GM18870 (cell line): ENCODE measurements around the gene SELENOF.
A peak's percentile ranks its signal among the peaks of the same experiment; 100 is the strongest.

Source experiments
- ATAC-seq: cut with Tn5 transposase; IDR thresholded peaks from one replicate; pipeline ENCODE4 v1.9.1; 2021; ENCODE audit warnings: moderate library complexity; ENCODE audit not compliant: unreplicated experiment

Gene SELENOF

DNA sequence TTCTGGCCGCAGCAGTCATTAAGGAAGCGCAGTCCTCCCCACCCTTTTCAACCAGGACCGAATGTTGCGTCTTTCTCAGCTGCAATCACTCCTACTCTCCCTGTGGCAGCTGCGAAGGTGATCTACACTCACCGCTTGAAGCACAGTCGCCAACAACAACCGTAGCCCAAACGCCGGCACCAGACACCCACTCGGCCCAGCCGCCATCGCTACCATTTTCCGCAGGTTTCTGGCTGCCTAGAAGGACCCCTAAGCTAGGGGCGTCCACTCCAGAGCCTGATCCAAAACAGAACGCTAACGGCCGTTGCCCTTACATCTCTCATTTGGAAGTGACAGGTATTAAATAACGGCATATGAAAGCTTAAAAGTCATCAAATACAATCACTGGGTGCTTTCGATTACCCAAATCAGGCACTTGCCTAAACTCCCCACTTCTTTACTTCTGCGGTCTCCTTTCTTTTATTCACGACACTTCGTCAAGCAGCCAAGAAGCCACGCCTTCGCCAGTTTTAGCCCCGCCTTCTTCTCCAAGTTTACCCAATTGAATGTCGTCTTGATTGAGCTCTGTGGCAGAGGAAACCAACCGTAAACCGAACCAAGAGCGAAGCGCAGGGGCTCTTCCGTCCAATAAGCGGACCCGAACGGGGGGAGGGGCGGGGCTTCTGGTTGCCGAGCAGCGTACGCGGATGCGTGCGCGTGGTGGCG, at the start of gene SELENOF:
Gene SELENOF, minus strand, starts transcription at position 231 of the 705 bp plus-strand sequence. Its CDS starts 15 bp downstream, at position 216.
- peak; percentile 86 for ATAC-seq

DNA sequence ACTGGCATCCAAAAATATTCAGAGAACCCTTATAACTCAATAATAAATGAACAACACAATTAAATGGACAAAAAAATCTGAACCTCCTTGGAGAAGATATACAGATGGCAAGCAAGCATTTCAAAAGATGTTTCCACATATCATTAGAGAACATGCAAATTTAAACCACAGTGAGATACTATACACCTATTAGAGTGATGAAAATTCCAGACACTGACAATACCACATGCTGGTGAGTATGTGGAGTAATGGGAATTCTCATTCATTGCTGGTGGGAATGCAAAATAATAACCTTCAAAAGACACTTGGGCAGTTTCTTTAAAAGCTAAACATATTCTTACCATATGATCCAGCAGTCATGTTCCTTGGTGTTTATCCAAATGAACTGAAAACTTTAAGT, 46.6 kb upstream of the SELENOF start:
- ATAC-seq, result no peak

DNA sequence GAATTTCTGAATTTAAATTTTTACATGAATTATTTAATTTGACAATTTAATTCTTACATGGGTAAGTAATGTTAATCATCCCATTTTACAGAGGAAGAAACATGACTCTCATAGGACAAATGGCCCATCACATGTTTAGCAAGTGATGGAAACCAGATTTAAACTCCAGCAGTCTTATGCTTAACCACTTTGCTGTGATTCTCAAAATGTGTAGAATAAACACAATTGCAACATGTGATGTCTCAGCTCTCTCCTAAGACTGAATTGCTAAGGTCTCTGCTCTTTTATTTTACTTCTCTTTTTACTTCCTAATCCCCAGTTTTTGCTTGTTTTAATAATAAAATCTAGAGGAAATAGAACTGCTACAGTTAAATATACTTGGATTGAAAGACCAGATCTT, 43.3 kb upstream of the SELENOF start:
- no peak for ATAC-seq

DNA sequence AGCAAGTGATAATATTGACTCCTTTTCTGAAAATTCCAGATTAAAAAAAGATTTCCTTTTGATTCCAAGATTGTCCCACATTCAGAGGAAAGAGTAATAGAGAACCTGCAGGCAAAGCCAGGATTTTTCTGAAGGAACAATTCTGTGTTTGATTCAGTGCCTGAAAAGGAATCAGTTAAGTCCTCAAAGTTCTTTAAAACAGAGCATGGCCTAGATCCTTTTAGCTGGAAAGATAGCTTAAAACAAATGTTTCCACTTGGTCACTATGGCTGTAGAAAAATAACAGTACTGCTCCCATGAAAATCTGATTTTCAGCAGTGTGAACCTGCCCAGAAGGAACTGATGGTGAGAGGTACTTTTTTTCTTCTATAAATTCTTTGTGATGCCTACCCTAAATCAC, 42.3 kb upstream of the SELENOF start:
- ATAC-seq, result no peak

DNA sequence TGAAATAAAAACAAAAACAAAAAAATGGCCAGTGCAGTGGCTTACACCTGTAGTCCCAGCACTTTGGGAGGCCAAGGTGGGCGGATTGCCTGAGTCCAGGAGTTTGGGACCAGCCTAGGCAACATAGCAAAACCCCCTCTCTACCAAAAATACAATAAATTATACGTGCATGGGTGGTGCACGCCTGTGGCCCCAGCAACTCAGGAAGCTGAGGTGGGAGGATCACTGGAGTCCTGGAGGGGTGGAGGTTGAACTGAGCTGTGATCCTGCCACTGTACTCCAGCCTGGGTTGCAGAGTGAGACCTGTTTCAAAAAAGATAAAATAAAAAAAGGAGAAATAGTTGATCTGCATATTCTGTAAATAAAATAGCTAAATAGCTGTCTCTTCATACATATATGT, 41.8 kb upstream of the SELENOF start:
- ATAC-seq, result no peak

DNA sequence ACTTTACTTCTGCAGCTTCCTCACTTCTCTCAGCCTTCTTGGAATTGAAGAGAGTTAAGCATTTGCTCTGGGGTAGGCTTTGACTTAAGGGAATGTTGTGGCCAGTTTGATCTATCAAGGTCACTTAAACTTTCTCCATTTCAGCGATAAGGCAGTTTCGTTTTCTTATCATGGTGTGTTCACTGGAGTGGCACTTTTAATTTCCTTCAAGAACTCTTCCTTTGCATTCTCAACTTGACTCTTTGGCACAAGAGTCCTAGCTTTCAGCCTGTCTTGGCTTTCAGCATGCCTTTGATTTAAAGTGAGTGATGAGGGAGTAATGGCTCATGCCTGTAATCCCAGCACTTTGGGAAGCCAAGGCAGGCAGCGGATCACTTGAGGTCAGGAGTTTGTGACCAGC, 39.2 kb upstream of the SELENOF start:
- ATAC-seq, result no peak

DNA sequence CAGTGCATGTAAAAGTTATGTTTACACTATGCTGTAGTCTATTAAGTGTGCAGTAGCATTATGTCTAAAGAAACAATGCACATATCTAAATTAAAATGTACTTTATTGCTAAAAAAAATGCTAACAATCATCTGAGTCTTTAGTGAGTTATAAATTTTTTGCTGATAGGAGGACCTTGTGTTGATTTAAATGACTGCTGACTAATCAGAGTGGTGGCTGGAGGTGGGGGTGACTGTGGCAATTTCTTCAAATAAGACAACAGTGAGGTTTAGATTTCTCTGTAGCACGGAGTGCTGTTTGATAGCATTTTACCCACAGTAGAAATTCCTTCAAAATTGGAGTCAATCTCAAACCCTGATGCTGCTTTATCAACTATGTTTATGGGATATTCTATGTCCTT, 37.5 kb upstream of the SELENOF start:
- no peak for ATAC-seq

DNA sequence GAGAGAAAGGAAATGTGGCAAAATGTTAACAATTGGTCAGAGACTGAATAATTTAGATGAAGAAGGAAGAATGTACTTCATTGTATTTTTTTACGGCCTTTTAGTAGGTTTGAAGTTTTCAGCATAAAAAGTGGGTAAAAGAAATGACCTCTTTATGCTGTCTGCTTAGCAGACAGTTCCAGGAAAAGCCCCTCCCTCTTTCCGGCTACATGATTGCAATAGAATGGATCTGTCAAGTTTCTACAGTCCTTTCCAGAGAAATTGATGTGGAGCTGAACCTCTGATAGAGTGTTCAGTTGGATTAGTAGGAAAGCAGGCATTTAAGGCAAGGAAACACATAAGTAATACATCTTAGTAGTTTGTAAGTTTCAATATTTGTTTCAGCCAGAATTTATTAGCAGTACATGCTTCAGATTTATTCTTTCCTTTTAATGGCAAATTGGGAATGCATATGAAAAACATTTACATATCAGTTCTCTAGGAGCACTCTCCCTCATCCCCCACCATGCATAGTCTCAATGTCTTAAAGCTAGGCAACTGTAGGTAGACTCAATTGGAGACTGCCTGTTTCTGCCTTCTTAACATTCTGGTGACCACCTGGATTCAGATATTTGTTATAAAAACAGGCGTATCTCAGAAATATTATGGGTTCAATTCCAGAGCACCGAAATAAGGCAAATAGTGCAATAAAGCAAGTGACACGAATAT, 36.9 kb upstream of the SELENOF start:
- ATAC-seq, result no peak

DNA sequence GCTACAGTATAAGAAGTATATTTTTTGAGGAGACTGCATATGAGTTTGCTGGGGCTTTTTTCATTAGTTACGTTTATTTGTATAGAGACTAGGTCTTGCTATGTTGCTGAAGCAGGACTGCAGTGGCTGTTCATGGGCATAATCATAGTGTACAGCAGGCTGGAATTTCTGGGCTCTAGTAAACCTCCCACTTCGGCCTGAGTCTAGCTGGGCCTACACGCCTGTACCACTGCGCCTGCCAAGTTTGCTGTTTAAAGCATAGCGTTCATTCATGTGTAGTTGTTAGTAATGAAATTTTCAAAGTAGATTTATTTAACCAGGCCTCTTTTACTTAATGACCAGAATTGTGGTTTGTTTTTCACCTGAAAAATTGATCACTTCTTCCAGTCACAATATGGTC, 34.3 kb upstream of the SELENOF start:
- ATAC-seq, result no peak

DNA sequence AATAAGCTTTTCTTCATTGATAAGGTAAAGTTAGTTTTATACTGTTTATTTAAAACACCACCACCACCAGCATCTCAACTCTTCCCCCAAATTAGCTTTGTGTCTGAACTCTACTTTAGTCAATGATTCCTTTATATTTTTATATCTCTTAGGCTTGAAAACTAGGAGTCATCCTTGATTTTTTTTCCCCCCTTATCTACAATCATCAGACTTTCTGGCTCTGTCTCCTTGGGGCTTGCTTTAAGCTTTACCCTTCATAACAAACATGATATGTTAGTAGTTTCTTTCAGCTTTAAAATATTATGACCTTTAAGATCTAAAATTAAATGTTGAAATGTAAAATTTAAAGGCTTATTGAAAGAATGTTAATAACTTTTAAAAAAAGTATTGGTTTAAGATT, 28.8 kb upstream of the SELENOF start:
- no peak for ATAC-seq

DNA sequence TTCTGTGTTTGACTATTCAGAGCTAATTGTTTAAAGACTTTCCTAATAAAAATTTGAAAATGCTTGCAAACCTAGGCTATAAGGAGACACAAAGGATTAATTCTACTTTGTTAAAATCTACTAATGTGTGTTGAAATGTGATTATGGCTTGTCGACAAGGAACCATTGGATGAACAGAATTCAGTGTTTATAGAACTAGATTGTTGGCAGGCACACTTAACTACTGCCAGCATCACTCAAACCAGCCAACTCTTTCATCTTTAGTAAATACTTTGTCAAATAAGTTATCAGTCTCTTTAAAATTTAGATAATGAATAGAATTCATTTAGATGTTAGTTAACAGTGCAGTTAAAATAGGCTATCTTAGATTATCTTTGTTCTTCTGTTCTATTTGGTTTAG, 28.1 kb upstream of the SELENOF start:
- ATAC-seq, result no peak

DNA sequence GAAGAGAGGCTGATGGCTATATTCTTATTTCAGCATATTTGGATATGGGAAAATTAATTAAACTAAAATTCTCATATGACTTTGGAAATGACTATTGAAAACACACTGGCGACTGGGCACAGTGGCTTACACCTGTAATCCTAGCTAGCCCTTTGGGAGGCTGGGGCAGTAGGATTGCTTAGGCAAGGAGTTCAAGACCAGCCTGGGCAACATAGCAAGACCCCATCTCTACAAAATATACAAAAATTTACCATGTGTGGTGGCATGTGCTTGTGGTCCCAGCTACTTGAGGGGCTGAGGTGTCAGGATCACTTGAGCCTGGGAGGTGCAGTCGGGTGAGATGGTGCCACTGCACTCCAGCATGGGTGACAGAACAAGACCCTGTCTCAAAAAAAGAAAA, 26.7 kb upstream of the SELENOF start:
- ATAC-seq, result no peak

DNA sequence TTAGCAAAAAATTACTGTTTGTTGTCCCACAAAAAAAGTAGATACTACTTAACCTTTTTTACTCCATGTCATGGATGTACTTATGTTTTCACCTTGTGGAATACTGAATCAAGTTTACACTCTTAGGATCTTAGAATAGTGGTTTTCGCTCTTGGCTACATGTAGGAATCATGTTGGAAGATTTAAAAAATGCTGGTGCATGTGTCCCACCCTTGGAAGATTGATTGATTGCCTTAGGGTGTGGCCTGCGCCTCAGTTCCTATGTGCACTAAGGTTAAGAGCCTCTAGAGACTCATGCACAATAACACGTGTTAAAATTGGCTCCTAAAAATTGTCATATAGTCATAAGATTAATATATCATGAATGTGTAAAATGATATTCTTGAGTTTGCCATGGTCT, 25.5 kb upstream of the SELENOF start:
- ATAC-seq, result no peak

DNA sequence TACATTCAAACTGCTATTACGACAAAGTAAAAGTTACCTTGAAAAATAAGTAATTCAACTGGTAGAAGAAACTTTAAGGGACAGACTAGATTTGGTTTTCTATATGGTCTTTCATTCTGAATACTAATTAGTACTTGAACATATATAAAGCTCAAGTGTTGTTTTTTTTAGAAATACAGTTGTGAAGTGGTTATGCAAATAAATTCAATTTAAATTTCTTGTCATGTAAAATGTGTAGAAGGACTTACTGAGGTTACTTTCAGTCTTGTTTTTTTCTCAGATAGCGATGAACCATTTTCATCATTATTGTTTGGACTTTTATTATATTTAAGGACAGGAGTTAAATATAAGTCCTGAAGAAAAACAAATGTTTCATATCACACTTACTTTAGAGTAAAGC, 24.9 kb upstream of the SELENOF start:
- ATAC-seq, result no peak

DNA sequence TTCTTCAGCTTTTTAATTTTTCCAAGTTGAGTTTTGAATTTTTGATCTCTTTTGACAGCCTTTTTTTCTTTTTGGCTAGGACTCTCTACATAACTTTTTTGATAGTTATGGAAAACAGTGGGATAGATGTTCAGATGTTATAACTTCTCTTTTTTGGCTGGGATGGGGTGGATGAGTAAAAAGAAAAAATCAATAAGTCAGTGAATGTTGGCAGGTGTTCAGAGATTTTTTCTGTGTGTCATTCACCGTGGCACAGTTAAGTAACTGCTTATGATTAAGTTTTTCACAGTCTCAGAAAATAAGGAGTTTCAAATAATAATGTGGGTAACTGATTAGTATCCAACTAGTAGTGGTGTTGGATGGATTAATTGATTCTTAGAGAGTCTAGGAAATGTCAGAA, 24.5 kb upstream of the SELENOF start:
- no peak for ATAC-seq

DNA sequence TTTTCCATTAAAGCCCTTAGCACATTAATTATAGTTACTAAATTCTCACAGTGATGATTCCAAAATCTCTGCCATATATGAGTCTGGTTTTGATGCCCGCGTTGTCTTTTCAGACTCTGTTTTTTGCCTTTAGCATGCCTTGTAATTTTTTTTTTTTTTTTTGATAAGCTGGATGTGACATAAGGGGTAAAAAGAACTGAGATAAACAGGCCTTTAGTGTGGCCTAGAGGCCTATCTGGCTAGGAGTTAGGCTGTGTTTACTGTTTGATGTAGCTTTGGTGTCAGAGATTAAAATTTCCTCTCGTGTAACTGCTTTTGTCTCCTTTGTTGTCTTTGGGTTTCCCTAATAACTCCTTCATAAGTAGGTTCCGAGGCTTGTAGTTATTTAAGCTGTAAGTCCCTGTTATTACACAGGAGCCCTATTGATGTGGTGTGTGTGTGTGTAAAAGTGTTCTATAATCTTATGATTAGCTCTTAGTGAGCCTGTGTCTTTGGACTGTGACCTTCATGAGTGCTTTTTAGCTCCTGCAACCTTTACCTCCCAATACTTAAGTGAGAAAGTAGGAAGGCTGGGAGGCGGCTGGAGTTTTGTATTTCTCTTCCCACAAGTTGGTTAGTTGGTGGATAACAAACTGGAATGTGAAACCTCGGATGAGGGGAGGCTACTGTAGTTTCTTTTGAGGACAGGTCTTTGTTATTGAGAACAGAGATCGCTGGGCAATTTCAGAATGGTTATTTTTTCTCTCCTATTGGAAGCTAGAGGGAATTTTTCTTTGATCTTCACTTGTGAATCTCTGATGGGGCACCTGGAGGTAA, 19.8 kb upstream of the SELENOF start:
- no peak for ATAC-seq

DNA sequence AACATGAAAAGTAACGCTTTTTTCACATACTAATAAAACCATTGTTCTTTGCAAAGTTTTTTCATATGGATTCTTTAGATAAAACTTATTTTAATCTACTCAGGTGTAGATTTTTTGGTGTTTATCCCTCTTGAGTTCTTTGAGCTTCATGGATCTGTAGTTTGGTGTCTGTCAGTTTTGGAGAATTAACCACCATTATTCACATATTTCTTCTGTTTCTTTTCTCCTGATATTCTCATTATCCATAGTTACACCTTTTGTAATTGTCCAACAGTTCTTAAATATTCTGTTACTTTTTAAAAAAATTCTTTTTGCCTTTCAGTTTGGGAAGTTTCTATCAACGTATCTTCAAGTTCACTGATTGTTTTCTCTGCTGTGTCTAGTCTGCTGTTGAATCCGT, 19.1 kb upstream of the SELENOF start:
- no peak for ATAC-seq

DNA sequence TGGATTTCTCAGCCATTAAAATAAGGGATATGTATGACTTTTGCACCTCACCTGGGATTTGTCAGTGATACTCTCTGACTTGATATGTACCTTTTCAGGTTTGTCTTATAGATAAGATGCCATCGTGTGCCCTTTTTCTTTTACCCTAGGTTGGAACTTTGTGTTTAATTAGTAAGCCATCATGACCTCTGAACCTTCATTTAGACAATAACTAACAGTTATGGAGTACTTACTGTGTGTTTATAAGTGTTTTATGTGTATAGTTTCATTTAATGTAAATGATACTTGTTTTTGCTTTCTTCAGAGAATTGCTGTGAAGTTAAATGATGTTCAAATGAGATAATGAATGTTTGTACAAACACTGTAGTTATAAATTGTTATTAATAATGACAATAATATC, 14.9 kb upstream of the SELENOF start:
- no peak for ATAC-seq

DNA sequence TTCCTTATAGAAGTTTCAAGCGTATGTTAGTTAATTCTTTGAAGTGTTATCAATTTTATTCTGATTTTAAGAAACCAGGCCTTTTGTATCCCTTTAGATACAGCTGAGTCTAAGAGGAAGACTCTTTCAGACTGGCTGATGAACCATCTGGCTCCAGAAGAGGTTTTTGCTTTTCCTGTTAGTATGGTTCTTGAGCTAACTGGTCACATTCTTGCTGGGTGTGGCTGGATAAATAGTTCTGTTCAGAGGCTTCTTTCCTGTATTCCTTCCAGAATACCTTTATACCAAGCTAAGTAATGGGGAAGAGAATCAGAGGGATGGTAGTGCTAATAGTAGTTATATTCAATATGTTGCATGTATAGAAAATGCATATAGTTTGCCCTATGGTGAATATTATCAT, 13.0 kb upstream of the SELENOF start:
- no peak for ATAC-seq

DNA sequence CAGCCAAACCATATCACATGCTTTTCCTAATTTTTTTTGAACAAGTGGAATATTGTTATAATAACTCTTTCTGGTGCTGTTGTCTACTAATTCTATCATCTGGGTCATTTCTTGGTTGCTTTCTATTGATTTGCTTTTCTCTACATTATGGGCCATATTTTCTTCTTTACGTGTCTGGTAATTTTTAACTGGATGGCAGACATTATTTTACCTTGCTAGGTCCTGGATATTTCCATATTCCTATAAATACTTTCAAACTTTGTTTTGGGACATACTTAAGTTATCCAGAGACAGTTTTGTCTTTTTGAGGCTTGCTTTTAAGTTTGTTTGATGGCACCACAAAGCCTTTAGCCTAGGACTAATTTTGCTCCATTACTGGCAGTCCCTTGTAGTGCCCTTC, 11.8 kb upstream of the SELENOF start:
- no peak for ATAC-seq

DNA sequence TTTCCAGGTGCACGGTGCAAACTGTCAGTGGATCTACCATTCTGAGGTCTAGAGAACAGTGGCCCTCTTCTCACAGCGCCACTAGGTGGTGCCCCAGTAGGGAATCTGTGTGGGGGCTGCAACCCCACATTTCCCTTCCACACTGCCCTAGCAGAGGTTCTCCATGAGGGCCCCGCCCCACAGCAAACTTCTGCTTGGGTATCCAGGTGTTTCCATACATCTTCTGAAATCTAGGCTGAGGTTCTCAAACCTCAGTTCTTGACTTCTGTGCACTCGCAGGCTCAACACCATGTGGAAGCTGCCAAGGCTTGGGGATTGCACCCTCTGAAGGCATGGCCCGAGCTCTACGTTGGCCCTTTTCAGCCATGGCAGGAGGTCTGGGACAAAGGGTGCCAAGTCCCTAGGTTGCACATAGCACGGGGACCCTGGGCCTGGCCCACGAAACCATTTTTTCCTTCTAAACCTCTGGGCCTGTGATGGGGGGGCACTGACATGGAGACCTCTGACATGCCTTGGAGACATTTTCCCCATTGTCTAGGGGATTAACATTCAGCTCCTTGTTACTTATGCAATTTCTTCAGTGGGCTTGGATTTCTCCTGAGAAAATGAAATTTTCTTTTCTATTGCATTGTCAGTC, 10.5 kb upstream of the SELENOF start:
- no peak for ATAC-seq
